ENCODE data around the gene TLR4. TPM values are rescaled to one million over a fixed set of nuclear protein-coding genes. Genes with fewer than 3 reads are reported as not detected.

The TLR4 gene
- total and polyA plus RNA-seq, 2 of the 4 experiments (the other 2 are of a cell fraction): under 0.01 TPM; not detected in 1

DNA sequence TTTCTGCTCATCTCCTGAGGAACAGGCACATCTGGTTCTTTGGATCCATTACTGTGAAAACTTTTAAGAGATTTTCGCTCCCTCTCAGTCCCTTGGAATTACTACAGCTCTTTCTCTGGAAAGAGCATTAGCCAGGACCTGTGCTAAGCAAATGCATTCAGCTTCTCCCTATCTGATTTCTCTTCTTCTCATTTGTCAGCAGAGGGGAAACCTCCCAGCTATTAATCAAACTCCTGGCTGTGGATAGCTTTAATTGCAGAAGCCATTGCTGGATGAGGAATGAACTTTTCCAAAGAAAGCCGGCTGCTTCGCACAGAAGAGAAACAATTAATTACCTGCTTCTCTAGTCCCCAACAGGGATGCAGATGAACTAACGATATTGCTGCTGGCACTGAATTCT is 37.9 kb downstream of the TLR4 start:
- no peak for DNase-seq
- H3K4ac ChIP-seq (ENCODE audit: low read depth, low read length): no peak overlapping the region
- intact Hi-C loops (cut with micrococcal nuclease) (no loop called here), dilution Hi-C loops (cut with HindIII; ENCODE audit: low sequenced_read_pairs, unreplicated experiment) (no loop called here), in situ Hi-C loops (cut with MboI; ENCODE audit: low sequenced_read_pairs) (no loop called here)
- POLR2A ChIA-PET (ENCODE audit: unreplicated experiment): no interaction called here
- no peak overlapping the region for H3K4me2 ChIP-seq (ENCODE audit: low read depth, low read length)
- H4K20me1 ChIP-seq (ENCODE audit: insufficient read depth, low read length): no peaks in the 10 kb centered on the region
- H3K27ac ChIP-seq (ENCODE audit: insufficient read depth, low read length): no peak overlapping the region
- no peak overlapping the region for H2BK15ac ChIP-seq (ENCODE audit: low read depth, low read length)
- H3K79me1 ChIP-seq (ENCODE audit: low read depth in 1 of 2, low read length in 2 of 2): no peaks in the 10 kb centered on the region
- ATAC-seq (ENCODE audit: low read depth): no peak
- TF ChIP-seq MAFK (IDR thresholded peaks at IDR 0.05; ENCODE audit: low read depth, low read length) (no peak), RFX5 (IDR thresholded peaks at IDR 0.05; ENCODE audit: low read depth, low read length) (no peak), SMC3 (IDR thresholded peaks at IDR 0.05; ENCODE audit: low read depth, low read length) (no peak), FOS (IDR thresholded peaks at IDR 0.05; ENCODE audit: low read depth, low read length) (no peak), POLR2A (IDR thresholded peaks at IDR 0.05; ENCODE audit: low read depth, low read length) (no peak), RAD21 (IDR thresholded peaks at IDR 0.05; ENCODE audit: low read length) (no peak), BHLHE40 (IDR thresholded peaks at IDR 0.05; ENCODE audit: low read depth, low read length) (no peak), CEBPB (IDR thresholded peaks at IDR 0.05; ENCODE audit: low read depth, low read length) (no peak)
- BruUV-seq (replicated peaks): no TSS peak
- H3K27me3 ChIP-seq (ENCODE audit: control insufficient read depth, insufficient read depth, low read length): no peaks in the 10 kb centered on the region
- peaks cover 17% of the 10 kb centered on the region for H3K9me3 ChIP-seq (ENCODE audit: control insufficient read depth, insufficient read depth, low read length)
- no peak overlapping the region for H3K14ac ChIP-seq (replicated peaks; ENCODE audit: low read depth, low read length)
- H4K5ac ChIP-seq (ENCODE audit: low read depth, low read length): no peak overlapping the region
- H2BK5ac ChIP-seq (ENCODE audit: low read depth, low read length, poor library complexity, severe bottlenecking): no peak overlapping the region
- H3K18ac ChIP-seq (ENCODE audit: low read depth, low read length): no peak overlapping the region
- H3K9ac ChIP-seq (ENCODE audit: low read depth, low read length): no peak overlapping the region
- 25% methylated on average over 1 of the region's 4 CpGs; no CpG with 5 or more reads in 1 of the 2 experiments for WGBS, 2 experiments (ENCODE audit: extremely low coverage in 2 of 2, insufficient read length in 1 of 2)
- H2BK20ac ChIP-seq (ENCODE audit: low read depth, low read length): no peak overlapping the region
- no peak overlapping the region for H4K8ac ChIP-seq (ENCODE audit: low read depth in 2 of 2, low read length in 2 of 2)
- no peak overlapping the region for H3K56ac ChIP-seq (ENCODE audit: extremely low read depth, insufficient read depth, low read length)
- H3K4me1 ChIP-seq (ENCODE audit: control insufficient read depth, insufficient read depth, low read length): no peaks in the 10 kb centered on the region
- no peak overlapping the region for H2BK120ac ChIP-seq (ENCODE audit: low read depth, low read length)
- no peak overlapping the region for H4K91ac ChIP-seq (ENCODE audit: insufficient read depth, low read depth, low read length)
- no peak overlapping the region for H3K4me3 ChIP-seq (ENCODE audit: insufficient read depth, low read depth, low read length)
- H3K9me1 ChIP-seq (ENCODE audit: insufficient read depth, low read length): no peaks in the 10 kb centered on the region
- no peak overlapping the region for H2AFZ ChIP-seq (replicated peaks; ENCODE audit: low read length, poor library complexity)
- no peak overlapping the region for H2AK9ac ChIP-seq (replicated peaks; ENCODE audit: low read depth, low read length, poor library complexity)
- CTCF ChIA-PET: no interaction called here
- no peaks in the 10 kb centered on the region for H3K36me3 ChIP-seq (ENCODE audit: control insufficient read depth, insufficient read depth, low read length)
- H3K23ac ChIP-seq (ENCODE audit: low read depth, low read length): no peak overlapping the region
- H2AK5ac ChIP-seq (ENCODE audit: low read depth, low read length): no peak overlapping the region
